HTERT RPE-1 (cell line): ENCODE measurements around the gene OSBP2.

Experiments used
- in situ Hi-C: fragments of 300-500 bp; cut with MboI; formaldehyde crosslinking; loops from 4 replicates; pipeline ENCODE4 v1.14.3; 2020; ENCODE audit warnings: low sequenced_read_pairs

Gene OSBP2

GRCh38 chr22:30867746-30868662 is 173.3 kb downstream of the OSBP2 start:
- in situ Hi-C loops: no loop called here

GRCh38 chr22:30868663-30869385 is 174.2 kb downstream of the OSBP2 start:
- in situ Hi-C loops: no loop called here

GRCh38 chr22:30869667-30870395 is 175.2 kb downstream of the OSBP2 start:
- in situ Hi-C loops: no loop called here

- in situ Hi-C loops: no loop called here
Measured at GRCh38 chr22:30870451-30871345, 176.0 kb downstream of the OSBP2 start.

GRCh38 chr22:30871391-30872284 is 177.0 kb downstream of the OSBP2 start:
- in situ Hi-C loops: no loop called here

- in situ Hi-C loops: no loop called here
Measured at GRCh38 chr22:30872285-30873041, 177.8 kb downstream of the OSBP2 start.

GRCh38 chr22:30873086-30873650 is 178.5 kb downstream of the OSBP2 start:
- in situ Hi-C loops: no loop called here

- in situ Hi-C loops: no loop called here
Measured at GRCh38 chr22:30873661-30874060, 179.0 kb downstream of the OSBP2 start.

- in situ Hi-C loops: no loop called here
Measured at GRCh38 chr22:30874431-30875370, 180.0 kb downstream of the OSBP2 start.

- in situ Hi-C loops: no loop called here
Measured at GRCh38 chr22:30875481-30876215, 181.0 kb downstream of the OSBP2 start.

GRCh38 chr22:30876221-30876751 is 181.6 kb downstream of the OSBP2 start:
- in situ Hi-C loops: no loop called here

- in situ Hi-C loops: no loop called here
Measured at GRCh38 chr22:30876915-30877553, 182.4 kb downstream of the OSBP2 start.

- in situ Hi-C loops: no loop called here
Measured at GRCh38 chr22:30877662-30878515, 183.2 kb downstream of the OSBP2 start.

GRCh38 chr22:30878516-30879414 is 184.1 kb downstream of the OSBP2 start:
- in situ Hi-C loops: no loop called here
